ENCODE measurements around the gene HOXA11. TPM values are rescaled to one million over a fixed set of nuclear protein-coding genes. Genes with fewer than 3 reads are reported as not detected.

HOXA11 gene
- total RNA-seq, 1 donor from 2014 or later: not detected

DNA sequence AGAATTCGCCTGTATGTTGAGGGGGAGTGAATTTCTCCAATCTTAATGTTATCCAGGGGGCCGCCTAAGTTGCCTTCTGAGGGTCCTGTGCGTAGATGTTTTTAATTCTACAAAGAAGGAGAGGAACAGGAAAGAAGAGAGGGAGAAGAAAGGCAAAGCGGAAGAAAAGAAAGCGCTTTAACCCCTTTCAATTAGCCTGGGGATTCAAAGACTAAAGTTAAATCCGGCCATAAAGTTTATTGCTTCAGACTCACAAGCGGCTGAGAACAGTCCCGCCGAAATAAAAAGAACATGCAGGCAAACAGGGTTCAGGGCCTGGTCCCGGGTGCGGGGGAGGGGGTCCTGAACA lies 46.1 kb downstream of the HOXA11 start:
- intact Hi-C loops (cut with DNase I): no loop called here
- no peak for ATAC-seq
- H3K4me1 ChIP-seq: peaks cover 33% of the 10 kb centered on the region
- no peaks in the 10 kb centered on the region for H3K9me3 ChIP-seq
- TF ChIP-seq, protein P1, sequence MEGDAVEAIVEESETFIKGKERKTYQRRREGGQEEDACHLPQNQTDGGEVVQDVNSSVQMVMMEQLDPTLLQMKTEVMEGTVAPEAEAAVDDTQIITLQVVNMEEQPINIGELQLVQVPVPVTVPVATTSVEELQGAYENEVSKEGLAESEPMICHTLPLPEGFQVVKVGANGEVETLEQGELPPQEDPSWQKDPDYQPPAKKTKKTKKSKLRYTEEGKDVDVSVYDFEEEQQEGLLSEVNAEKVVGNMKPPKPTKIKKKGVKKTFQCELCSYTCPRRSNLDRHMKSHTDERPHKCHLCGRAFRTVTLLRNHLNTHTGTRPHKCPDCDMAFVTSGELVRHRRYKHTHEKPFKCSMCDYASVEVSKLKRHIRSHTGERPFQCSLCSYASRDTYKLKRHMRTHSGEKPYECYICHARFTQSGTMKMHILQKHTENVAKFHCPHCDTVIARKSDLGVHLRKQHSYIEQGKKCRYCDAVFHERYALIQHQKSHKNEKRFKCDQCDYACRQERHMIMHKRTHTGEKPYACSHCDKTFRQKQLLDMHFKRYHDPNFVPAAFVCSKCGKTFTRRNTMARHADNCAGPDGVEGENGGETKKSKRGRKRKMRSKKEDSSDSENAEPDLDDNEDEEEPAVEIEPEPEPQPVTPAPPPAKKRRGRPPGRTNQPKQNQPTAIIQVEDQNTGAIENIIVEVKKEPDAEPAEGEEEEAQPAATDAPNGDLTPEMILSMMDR (IDR thresholded peaks at IDR 0.05): no peak
- peak overlapping the region; percentile 96 for H3K27ac ChIP-seq
- no peaks in the 10 kb centered on the region for H3K36me3 ChIP-seq
- no peak for DNase-seq
- peak overlapping the region; percentile 70 for H3K4me3 ChIP-seq
- H3K27me3 ChIP-seq: peaks cover 19% of the 10 kb centered on the region

DNA sequence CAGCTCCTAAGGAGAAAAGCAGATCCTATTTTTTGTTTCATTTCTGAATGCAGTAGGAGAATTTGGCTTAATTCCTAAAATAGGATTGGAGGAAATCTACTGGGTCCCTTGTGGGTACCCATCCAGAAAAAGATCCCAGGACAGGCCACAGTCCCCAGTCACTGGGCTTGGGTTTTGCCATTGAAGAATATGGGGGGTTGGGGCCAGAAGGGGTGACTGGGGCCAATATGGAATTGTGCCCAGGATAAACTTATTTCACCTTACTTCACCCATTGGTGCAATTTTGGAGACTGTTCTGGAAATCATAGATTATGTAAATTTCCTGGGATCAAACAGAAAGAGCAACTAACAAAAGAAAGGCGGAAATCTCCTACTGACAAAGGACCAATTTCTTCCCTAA lies 46.6 kb downstream of the HOXA11 start:
- peak overlapping the region; percentile 96 for H3K27ac ChIP-seq
- TF ChIP-seq, protein P1 (IDR thresholded peaks at IDR 0.05): no peak
- peaks cover 38% of the 10 kb centered on the region for H3K4me1 ChIP-seq
- intact Hi-C loops (cut with DNase I): no loop called here
- DNase-seq (no peak), ATAC-seq (no peak)
- H3K4me3 ChIP-seq: peak overlapping the region; percentile 70
- H3K9me3 ChIP-seq: no peaks in the 10 kb centered on the region
- H3K36me3 ChIP-seq: no peaks in the 10 kb centered on the region
- peaks cover 14% of the 10 kb centered on the region for H3K27me3 ChIP-seq

DNA sequence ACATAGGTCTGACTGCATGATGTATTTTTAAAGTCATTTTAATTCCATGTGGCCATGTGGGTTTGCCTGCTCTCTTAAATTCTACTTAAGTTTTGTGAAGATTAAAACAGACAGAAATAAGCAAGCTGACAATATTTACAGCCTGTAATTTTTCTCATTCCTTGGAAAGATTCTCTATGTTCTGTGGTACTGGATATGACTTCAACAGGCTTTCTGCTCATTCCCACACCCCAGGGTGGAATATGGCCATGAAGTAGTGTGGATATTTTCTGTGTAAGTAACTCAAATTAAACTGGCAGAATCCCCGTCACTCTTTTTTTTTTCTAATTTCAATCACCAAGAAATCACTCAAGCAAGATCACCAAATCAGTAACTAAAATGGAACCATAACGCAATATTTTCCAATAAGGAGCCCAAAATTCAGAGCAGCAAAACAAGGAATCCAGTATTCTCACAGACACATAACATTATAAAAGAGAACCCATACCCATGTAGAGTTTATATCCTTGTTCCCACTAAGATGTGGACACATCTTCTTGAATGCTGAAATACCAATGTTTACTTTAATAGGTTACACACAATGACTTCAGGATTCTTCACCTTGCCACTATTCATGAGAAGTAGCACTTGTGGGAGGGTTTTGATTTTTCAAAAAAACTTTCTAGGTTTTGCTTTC lies 47.3 kb downstream of the HOXA11 start:
- ATAC-seq (no peak), DNase-seq (no peak)
- Histone ChIP-seq H3K9me3 (no peaks in the 10 kb centered on the region), H3K4me3 (peak overlapping the region; percentile 70), H3K27me3 (peaks cover 13% of the 10 kb centered on the region), H3K36me3 (no peaks in the 10 kb centered on the region), H3K4me1 (peaks cover 45% of the 10 kb centered on the region), H3K27ac (peak overlapping the region; percentile 96)
- TF ChIP-seq, protein P1 (IDR thresholded peaks at IDR 0.05): no peak
- intact Hi-C loops (cut with DNase I): no loop called here

DNA sequence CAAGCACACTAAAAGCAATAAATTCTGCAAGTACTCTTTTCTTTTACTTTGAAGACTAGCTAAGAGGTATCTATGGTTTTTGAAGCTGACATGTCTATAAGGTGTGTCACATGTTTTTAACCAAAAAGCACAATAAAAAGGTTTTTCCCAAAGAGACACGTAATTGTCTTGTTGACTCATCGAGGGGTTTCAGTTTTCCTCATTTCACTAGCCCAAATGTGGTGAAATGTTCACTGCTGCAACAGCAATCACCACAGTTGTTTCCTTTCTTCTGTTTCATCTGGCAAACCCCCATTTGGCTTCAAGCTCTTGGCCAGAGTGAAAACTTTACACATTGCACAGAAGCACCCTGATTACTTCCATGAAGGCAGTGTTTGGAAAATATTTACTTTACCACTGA lies 50.6 kb downstream of the HOXA11 start:
- no peak for DNase-seq
- H3K4me1 ChIP-seq: peaks cover 55% of the 10 kb centered on the region
- no peaks in the 10 kb centered on the region for H3K36me3 ChIP-seq
- ATAC-seq: no peak
- intact Hi-C loops (cut with DNase I): no loop called here
- peak overlapping the region; percentile 69 for H3K27ac ChIP-seq
- H3K27me3 ChIP-seq: peaks cover 13% of the 10 kb centered on the region
- H3K9me3 ChIP-seq: no peaks in the 10 kb centered on the region
- no peak overlapping the region for H3K4me3 ChIP-seq
- TF ChIP-seq, protein P1 (IDR thresholded peaks at IDR 0.05): no peak

DNA sequence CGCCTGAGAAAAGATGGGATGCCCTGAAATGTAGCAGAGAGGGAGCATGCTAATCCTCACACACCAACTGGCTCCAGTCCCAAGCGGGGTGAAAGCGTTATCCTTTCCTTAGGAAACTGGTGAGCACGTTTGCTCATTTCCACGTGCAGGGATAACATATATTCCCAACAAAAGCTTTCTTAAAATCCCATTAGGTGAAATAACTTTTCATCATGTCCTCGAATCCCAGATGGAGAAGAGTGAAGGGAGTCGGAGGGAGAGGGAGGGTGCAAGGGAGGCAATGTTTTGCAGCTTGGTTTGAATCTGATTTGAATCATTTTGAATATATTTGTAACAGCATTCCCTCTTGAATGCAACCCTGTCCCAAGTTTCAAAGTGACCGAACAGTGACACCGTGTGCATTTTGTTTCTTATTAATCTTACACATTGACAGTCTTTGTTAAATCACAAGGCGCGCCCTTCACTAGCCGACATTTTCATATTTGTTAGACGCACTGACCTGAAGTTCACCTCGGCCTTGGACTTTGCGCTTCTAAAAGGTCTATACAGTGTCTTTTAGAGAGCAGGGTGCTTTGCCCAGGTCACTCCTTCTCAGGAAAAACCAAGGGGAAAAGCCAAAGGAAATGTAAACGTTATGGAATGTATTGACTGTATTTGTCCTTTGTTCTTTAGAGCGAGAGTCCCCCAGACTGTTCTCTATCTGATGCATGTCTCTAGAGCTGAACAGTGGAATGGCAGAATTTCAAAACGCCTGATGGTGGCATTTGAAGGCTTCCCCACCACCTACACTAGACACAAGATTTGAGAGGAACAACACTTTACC lies 51.4 kb downstream of the HOXA11 start:
- H3K36me3 ChIP-seq: no peaks in the 10 kb centered on the region
- DNase-seq: no peak
- H3K27me3 ChIP-seq: peaks cover 13% of the 10 kb centered on the region
- peak overlapping the region; percentile 69 for H3K27ac ChIP-seq
- no peaks in the 10 kb centered on the region for H3K9me3 ChIP-seq
- no peak overlapping the region for H3K4me3 ChIP-seq
- intact Hi-C loops (cut with DNase I): no loop called here
- TF ChIP-seq, protein P1 (IDR thresholded peaks at IDR 0.05): no peak
- H3K4me1 ChIP-seq: peaks cover 55% of the 10 kb centered on the region
- ATAC-seq: no peak

Data from upper lobe of right lung (tissue), 1 donor.